GM23338 (cell line): ENCODE results near the gene KLRF2. TPM values are rescaled to one million over a fixed set of nuclear protein-coding genes. Genes with fewer than 3 reads are reported as not detected.

ENCODE experiments used
- ATAC-seq: fragments of 200-7000 bp; cut with Tn5 transposase; 3 replicates; pipeline ENCODE4 v1.9.1; 2020
- DNase-seq: peaks from one replicate; pipeline ENCODE4 v3.0.0-alpha.2; 2015; ENCODE audit warnings: low spot score
- H2AFZ ChIP-seq: fragments of 200-600 bp; sonication (generic); 2 replicates; pipeline ENCODE4 v1.8.0; 2016; ENCODE audit warnings: antibody characterized with exemption, mild to moderate bottlenecking, moderate library complexity
- H3F3A ChIP-seq: fragments of 200-600 bp; sonication (generic); replicated peaks from 2 replicates; pipeline ENCODE4 v1.8.0; 2017; ENCODE audit warnings: antibody characterized with exemption, mixed run types, low read depth
- H3K27ac ChIP-seq: fragments of 200-600 bp; sonication (generic); 2 replicates; pipeline ENCODE4 v1.6.1; 2016; ENCODE audit warnings: low read depth
- H3K27me3 ChIP-seq: fragments of 200-600 bp; sonication (generic); 2 replicates; pipeline ENCODE4 v1.8.0; 2016; ENCODE audit warnings: mild to moderate bottlenecking, mixed run types, moderate library complexity; ENCODE audit not compliant: insufficient read depth
- H3K36me3 ChIP-seq: fragments of 200-600 bp; sonication (generic); 2 replicates; pipeline ENCODE4 v1.8.0; 2016; ENCODE audit warnings: mild to moderate bottlenecking; ENCODE audit not compliant: insufficient read depth
- H3K4me1 ChIP-seq: fragments of 200-600 bp; sonication (generic); 2 replicates; pipeline ENCODE4 v1.8.0; 2016; ENCODE audit warnings: mild to moderate bottlenecking, moderate library complexity; ENCODE audit not compliant: insufficient read depth
- H3K4me2 ChIP-seq: fragments of 200-600 bp; sonication (generic); 2 replicates; pipeline ENCODE4 v1.7.1; 2017; ENCODE audit warnings: mixed run types
- H3K4me3 ChIP-seq: fragments of 200-600 bp; sonication (generic); 2 replicates; pipeline ENCODE4 v1.6.1; 2016; ENCODE audit warnings: mixed run types
- H3K79me2 ChIP-seq: fragments of 200-600 bp; sonication (generic); replicated peaks from 2 replicates; pipeline ENCODE4 v1.8.0; 2017; ENCODE audit warnings: mild to moderate bottlenecking; ENCODE audit not compliant: insufficient read depth
- H3K9me2 ChIP-seq: fragments of 200-600 bp; sonication (generic); 2 replicates; pipeline ENCODE4 v1.8.0; 2017; ENCODE audit not compliant: insufficient read depth
- H4K20me1 ChIP-seq: fragments of 200-600 bp; sonication (generic); replicated peaks from 2 replicates; pipeline ENCODE4 v1.8.0; 2017; ENCODE audit warnings: mild to moderate bottlenecking; ENCODE audit not compliant: insufficient read depth
- H3K27ac Mint-ChIP-seq: 2 replicates; pipeline ENCODE4 v1.8.0; 2020; ENCODE audit warnings: inconsistent platforms, mild to moderate bottlenecking, moderate library complexity, mixed read lengths
- H3K27me3 Mint-ChIP-seq: 3 replicates; pipeline ENCODE4 v1.8.0; 2022; ENCODE audit warnings: low read depth, mild to moderate bottlenecking, moderate library complexity, mixed read lengths, inconsistent platforms; ENCODE audit not compliant: insufficient read depth, poor library complexity
- H3K36me3 Mint-ChIP-seq: 3 replicates; pipeline ENCODE4 v1.8.0; 2021; ENCODE audit warnings: low read depth, mild to moderate bottlenecking, inconsistent platforms, moderate library complexity, mixed read lengths
- H3K4me1 Mint-ChIP-seq: 3 replicates; pipeline ENCODE4 v1.8.0; 2020; ENCODE audit warnings: mild to moderate bottlenecking, inconsistent platforms, mixed read lengths
- H3K4me3 Mint-ChIP-seq: 3 replicates; pipeline ENCODE4 v1.8.0; 2021; ENCODE audit warnings: moderate library complexity, mild to moderate bottlenecking, inconsistent platforms, mixed read lengths
- H3K9me3 Mint-ChIP-seq: 3 replicates; pipeline ENCODE4 v1.8.0; 2020; ENCODE audit warnings: moderate library complexity, mild to moderate bottlenecking, inconsistent platforms, mixed read lengths
- CREB1 ChIP-seq: fragments of 250-450 bp; sonication (Bioruptor Pico); IDR thresholded peaks from 2 replicates; pipeline ENCODE4 v1.5.0; 2020; ENCODE audit warnings: low read depth, mild to moderate bottlenecking, moderate library complexity
- ETS1 ChIP-seq: IDR thresholded peaks from 2 replicates; pipeline ENCODE4 v1.6.1; 2016; ENCODE audit warnings: antibody characterized with exemption
- EZH2 ChIP-seq: fragments of 200-600 bp; sonication (generic); IDR thresholded peaks from one replicate; pipeline ENCODE4 v1.8.0; 2017; ENCODE audit warnings: antibody characterized with exemption, mild to moderate bottlenecking, low read depth; ENCODE audit not compliant: unreplicated experiment
- EZH2phosphoT487 ChIP-seq: fragments of 200-600 bp; sonication (generic); IDR thresholded peaks from one replicate; pipeline ENCODE4 v1.8.1; 2018; ENCODE audit warnings: antibody characterized with exemption; ENCODE audit not compliant: unreplicated experiment
- JUNB ChIP-seq: IDR thresholded peaks from one replicate; pipeline ENCODE4 v1.6.1; 2016; ENCODE audit warnings: antibody characterized with exemption; ENCODE audit not compliant: unreplicated experiment
- NANOG ChIP-seq: IDR thresholded peaks from 2 replicates; pipeline ENCODE4 v1.6.1; 2016; ENCODE audit warnings: antibody characterized with exemption, borderline replicate concordance
- POLR2AphosphoS5 ChIP-seq: IDR thresholded peaks from 2 replicates; pipeline ENCODE4 v1.6.1; 2016; ENCODE audit warnings: antibody characterized with exemption, low read depth
- REST ChIP-seq: IDR thresholded peaks from one replicate; pipeline ENCODE4 v1.6.1; 2018; ENCODE audit warnings: antibody characterized with exemption; ENCODE audit not compliant: unreplicated experiment
- STAT1 ChIP-seq: IDR thresholded peaks from one replicate; pipeline ENCODE4 v1.6.1; 2016; ENCODE audit warnings: antibody characterized with exemption; ENCODE audit not compliant: unreplicated experiment
- ZNF114 ChIP-seq: fragments of 250-450 bp; sonication (Bioruptor Pico); IDR thresholded peaks from 2 replicates; pipeline ENCODE4 v1.5.0; 2020; ENCODE audit warnings: mild to moderate bottlenecking, moderate library complexity
- ZNF331 ChIP-seq: fragments of 250-450 bp; sonication (Bioruptor Pico); IDR thresholded peaks from 2 replicates; pipeline ENCODE4 v1.5.0; 2020; ENCODE audit warnings: low read depth, mild to moderate bottlenecking, moderate library complexity
- ZNF462 ChIP-seq: fragments of 250-450 bp; sonication (Bioruptor Pico); IDR thresholded peaks from 2 replicates; pipeline ENCODE4 v1.5.0; 2020; ENCODE audit warnings: mild to moderate bottlenecking, moderate library complexity
- polyA plus RNA-seq: library from polyadenylated mRNA; unstranded; fragments of >200 nt; fragmentation: Nextera tagmentation; extraction: Ambion mirVana; gene quantifications from 2 replicates; pipeline ENCODE4 v1.2.1, GENCODE V29; 2016
- total RNA-seq: library from RNA; depleted of rRNA; stranded (reverse); fragments of >200 nt; shearing (Covaris generic); gene quantifications from 2 replicates; pipeline ENCODE4 v1.2.3, GENCODE V29; 2014
- TF ChIP-seq, protein P1 (sequence below), 2 experiments: fragments of 200-600 bp in 1 of 2; sonication (generic) in 1 of 2; conservative IDR thresholded peaks; 2 replicates each; pipeline versions ENCODE4 v1.5.1 to v1.6.1; 2016 to 2017; ENCODE audit warnings: antibody characterized with exemption in 2 of 2, low read depth in 2 of 2, mild to moderate bottlenecking in 2 of 2, moderate library complexity in 1 of 2

Gene KLRF2
- total and polyA plus RNA-seq, 2 experiments from 2014 or later = not detected

DNA sequence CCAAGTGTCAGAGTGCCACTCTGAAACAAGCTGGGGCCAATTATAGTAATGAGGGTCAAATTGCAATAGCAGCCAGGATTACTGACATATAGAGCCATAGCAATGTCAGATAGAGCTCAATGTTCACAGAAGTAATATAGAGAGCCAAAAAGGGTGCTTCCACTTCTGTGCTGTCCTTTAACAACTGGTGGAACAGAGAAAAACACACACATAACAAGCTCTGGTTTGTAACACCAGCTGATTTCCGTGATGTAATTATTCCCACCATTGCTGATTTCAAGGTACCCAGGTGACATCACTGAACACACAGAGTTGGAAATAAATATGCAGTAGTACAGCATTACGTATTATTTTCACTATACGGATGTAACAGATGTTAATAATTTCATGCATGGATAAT is 9.1 kb upstream of the KLRF2 start:
- TF ChIP-seq NANOG (no peak), EZH2 (no peak), ETS1 (no peak), POLR2AphosphoS5 (no peak), ZNF114 (CRISPR knock-in tag) (no peak), CREB1 (CRISPR knock-in tag) (no peak), EZH2phosphoT487 (no peak), JUNB (no peak), STAT1 (no peak), ZNF462 (CRISPR knock-in tag) (no peak), REST (no peak), ZNF331 (CRISPR knock-in tag) (no peak)
- TF ChIP-seq, protein P1, sequence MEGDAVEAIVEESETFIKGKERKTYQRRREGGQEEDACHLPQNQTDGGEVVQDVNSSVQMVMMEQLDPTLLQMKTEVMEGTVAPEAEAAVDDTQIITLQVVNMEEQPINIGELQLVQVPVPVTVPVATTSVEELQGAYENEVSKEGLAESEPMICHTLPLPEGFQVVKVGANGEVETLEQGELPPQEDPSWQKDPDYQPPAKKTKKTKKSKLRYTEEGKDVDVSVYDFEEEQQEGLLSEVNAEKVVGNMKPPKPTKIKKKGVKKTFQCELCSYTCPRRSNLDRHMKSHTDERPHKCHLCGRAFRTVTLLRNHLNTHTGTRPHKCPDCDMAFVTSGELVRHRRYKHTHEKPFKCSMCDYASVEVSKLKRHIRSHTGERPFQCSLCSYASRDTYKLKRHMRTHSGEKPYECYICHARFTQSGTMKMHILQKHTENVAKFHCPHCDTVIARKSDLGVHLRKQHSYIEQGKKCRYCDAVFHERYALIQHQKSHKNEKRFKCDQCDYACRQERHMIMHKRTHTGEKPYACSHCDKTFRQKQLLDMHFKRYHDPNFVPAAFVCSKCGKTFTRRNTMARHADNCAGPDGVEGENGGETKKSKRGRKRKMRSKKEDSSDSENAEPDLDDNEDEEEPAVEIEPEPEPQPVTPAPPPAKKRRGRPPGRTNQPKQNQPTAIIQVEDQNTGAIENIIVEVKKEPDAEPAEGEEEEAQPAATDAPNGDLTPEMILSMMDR (conservative IDR thresholded peaks at IDR 0.05; ENCODE audit: low read depth in 2 of 2) = no peak
- no peaks in the 10 kb centered on the region for H3F3A ChIP-seq
- no peak overlapping the region for H3K4me3 ChIP-seq
- peaks cover 19% of the 10 kb centered on the region for H3K4me1 ChIP-seq
- peaks cover 3% of the 10 kb centered on the region for H3K27me3 Mint-ChIP-seq
- H3K4me1 Mint-ChIP-seq = peaks cover 15% of the 10 kb centered on the region; the same call in 2 of the 3 replicates
- H3K79me2 ChIP-seq = no peaks in the 10 kb centered on the region
- no peaks in the 10 kb centered on the region for H4K20me1 ChIP-seq
- H3K9me2 ChIP-seq = peaks cover 8% of the 10 kb centered on the region; the same call in 1 of the 2 replicates
- no peaks in the 10 kb centered on the region for H3K36me3 ChIP-seq
- ATAC-seq = no peak
- no peak overlapping the region for H3K27ac Mint-ChIP-seq
- H3K4me2 ChIP-seq = no peak overlapping the region
- no peaks in the 10 kb centered on the region; the same call in 2 of the 3 replicates for H3K9me3 Mint-ChIP-seq
- H2AFZ ChIP-seq = peak overlapping the region; percentile 52; the same call in 1 of the 2 replicates
- no peaks in the 10 kb centered on the region for H3K27me3 ChIP-seq
- H3K4me3 Mint-ChIP-seq = no peak overlapping the region
- H3K27ac ChIP-seq = no peak overlapping the region
- no peaks in the 10 kb centered on the region for H3K36me3 Mint-ChIP-seq
- DNase-seq = no peak
